A375 (cell line): ENCODE measurements around the gene DHRS9. TPM values are rescaled to one million over a fixed set of nuclear protein-coding genes. Genes with fewer than 3 reads are reported as not detected.

Experiments
- total RNA-seq: library from RNA; depleted of rRNA; stranded (reverse); fragments of >200 nt; shearing (Covaris generic); gene quantifications from 2 replicates; pipeline ENCODE4 v1.2.3, GENCODE V29; 2014; rRNA removed

The DHRS9 gene
- not detected in 2 replicates for total RNA-seq

GRCh38 chr2:169069341-169069740, at the start of gene DHRS9:
TSS of gene DHRS9 (plus strand) at chr2:169069563. CDS start at chr2:169081582, 12,019 bp downstream.

GRCh38 chr2:169031202-169031601, 38.2 kb upstream of the DHRS9 start, which contains the start of gene ABCB11:
TSS of gene ABCB11 (minus strand) at chr2:169031324. CDS start at chr2:169018125, 13,199 bp downstream.

Other genes starting within 250 kb of the DHRS9 start
- 5.1 and 9.7 TPM in 2 replicates for gene SPC25, start 179.1 kb upstream of the DHRS9 start, total RNA-seq
- not detected in 2 replicates for gene G6PC2, start 168.3 kb upstream of the DHRS9 start, total RNA-seq
- not detected in 2 replicates for gene ABCB11, start 38.2 kb upstream of the DHRS9 start, total RNA-seq